NCI-H345 treated with DMSO at 0.1 percent for 48 hours (cell line): ENCODE data around the gene GAB1.
A peak's percentile ranks its signal among the peaks of the same experiment; 100 is the strongest.

ENCODE experiments used
- DNase-seq: peaks from one replicate; lab custom pipeline; 2025; ENCODE audit not compliant: unreplicated experiment; lab: John Stamatoyannopoulos, UW

Gene GAB1

GRCh38 chr4:143336781-143337599, at the start of gene GAB1:
Gene GAB1, plus strand, starts transcription at chr4:143336876. Its CDS starts 313 bp downstream, at chr4:143337189.
- peak; percentile 29 for DNase-seq

GRCh38 chr4:143287572-143287923, 49.1 kb upstream of the GAB1 start:
- DNase-seq = no peak

DNA sequence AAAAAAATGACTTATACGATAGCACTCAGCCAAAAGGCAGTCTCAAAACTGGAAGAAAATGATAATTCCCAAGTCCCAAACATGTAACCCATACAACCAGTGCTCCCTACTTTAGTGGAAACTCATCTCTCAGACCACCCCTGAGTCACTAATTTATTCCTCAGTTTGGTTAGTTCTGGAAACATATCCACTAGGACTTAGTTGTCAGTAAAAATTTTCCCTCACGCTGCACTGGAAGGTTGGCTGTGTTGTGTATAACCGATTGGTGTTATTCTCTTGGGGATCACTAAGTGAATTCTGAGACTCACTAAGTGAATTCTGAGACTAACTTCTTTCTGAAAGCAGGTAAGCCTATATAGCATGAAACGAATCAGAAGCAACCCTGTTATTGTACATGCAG, 48.5 kb upstream of the GAB1 start:
- DNase-seq = no peak

DNA sequence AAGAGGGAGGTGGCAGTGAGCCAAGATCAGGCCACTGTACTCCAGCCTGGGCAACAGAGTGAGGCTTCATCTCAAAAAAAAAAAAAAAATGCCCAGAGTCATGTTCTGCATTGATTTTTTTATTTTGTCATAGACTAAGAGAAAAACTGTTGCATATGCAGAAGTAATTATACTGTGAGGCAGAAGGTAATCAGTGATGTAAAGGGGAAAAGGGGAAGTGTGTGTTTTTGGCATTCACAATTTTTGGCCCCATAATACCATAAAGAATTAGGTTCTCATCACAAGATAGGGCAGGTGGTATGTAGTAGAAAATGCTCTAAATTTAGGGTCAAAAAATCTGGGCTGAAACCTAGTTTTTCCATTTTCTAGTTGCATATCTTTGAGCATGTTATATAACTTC, 47.3 kb upstream of the GAB1 start:
- no peak for DNase-seq

GRCh38 chr4:143291314-143291713, 45.4 kb upstream of the GAB1 start:
- DNase-seq = no peak

GRCh38 chr4:143292858-143293257, 43.8 kb upstream of the GAB1 start:
- DNase-seq = no peak

DNA sequence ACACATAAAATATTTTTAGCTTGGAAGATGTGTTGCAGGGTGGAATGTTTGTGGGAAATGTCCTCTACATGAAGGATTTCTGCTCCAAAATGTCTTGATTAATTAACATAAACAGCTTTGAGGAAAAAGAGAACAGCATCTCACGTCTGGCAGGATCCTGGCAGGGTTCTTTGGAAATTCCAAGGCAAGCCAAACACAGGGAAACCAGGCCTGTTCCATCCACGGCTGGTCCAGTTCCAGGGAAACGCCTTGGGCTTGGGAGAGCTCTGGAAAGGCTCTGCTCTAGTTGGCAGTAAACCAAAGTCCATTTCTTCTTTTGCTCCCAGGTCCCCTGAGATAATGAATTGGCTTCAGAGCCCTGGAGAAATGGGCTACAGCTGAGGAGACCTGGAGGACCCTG, 42.4 kb upstream of the GAB1 start:
- DNase-seq = no peak

GRCh38 chr4:143294710-143295275, 41.9 kb upstream of the GAB1 start:
- DNase-seq = no peak

- no peak for DNase-seq
Observed at GRCh38 chr4:143296397-143297067, 40.1 kb upstream of the GAB1 start.

- DNase-seq = no peak
Observed at GRCh38 chr4:143300860-143301259, 35.8 kb upstream of the GAB1 start.

DNA sequence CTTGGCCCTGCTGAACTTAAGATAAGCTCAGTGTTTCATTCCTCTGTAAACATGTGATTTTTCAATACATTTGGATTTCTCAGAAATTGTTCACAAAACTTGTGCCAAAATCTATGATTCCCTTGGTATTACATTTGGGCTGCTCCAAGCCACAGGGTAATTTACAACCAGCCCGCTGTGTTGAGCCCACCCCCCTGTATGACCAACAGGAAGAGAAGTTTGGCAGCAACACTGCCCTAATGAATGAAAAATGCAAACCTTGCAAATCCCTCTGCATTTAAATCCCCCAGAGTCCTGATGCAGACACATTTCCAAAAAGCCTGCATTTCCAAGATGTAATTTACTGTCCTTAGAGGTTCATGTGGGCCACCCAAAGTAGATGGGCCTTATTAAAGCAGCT, 34.1 kb upstream of the GAB1 start:
- no peak for DNase-seq

GRCh38 chr4:143306788-143307187, 29.9 kb upstream of the GAB1 start:
- DNase-seq = no peak

- no peak for DNase-seq
Observed at GRCh38 chr4:143307531-143307930, 29.1 kb upstream of the GAB1 start.

DNA sequence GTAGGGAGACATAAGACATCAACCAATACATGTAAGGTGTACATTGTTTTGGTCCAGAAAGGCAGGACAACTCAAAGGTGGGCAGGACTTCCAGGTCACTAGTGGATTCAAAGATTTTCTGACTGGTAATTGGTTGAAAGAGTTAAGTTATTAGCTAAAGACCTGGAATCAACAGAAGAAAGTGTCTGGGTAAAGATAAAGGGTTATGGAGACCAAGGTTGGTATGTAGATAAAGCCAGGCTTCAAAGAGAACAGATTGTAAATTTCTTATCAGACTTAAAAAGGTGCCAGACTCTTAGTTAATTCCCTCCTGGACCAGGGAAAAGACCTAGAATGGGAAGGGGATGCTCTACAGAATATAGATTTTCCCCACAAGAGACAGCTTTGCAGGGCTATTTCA, 28.3 kb upstream of the GAB1 start:
- DNase-seq = no peak

- DNase-seq = no peak
Observed at GRCh38 chr4:143311924-143312323, 24.8 kb upstream of the GAB1 start.

DNA sequence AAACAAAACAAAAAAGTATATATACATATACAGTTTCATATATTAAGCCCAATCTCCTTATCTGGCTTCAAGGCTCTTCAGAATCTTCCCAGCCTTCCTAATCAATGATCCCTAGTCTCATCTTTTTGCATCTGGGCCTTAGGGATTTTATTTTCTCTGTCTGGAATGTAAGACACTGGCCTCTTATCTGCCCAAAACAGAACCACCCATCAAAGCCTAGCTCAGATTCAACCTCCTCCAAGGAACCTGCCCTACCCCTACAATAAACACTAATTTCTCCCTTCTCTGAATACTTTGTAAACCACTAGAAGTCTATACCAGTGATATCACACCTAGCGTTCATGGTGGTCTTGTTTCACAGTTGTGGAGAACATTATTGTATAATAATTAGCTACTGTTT, 23.2 kb upstream of the GAB1 start:
- no peak for DNase-seq

GRCh38 chr4:143313996-143314395, 22.7 kb upstream of the GAB1 start:
- DNase-seq = no peak

DNA sequence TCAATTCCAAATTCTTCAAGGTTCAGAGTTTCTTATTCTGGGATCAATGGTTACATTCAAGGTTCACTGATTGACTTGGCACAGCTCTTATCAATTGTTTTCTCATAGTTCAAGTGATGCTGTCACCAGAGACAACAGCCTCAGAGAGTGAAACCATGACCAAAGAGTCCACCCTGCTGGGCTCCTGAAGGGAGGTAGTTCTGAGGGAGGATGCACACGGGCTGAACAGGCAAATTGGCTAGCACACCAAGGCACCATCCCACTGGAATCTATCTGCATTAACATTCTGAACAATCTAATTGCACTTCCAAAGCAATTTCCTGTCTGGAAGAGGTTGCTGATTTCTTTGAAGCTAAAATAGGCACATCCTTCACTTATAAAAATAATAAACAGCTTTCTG, 16.6 kb upstream of the GAB1 start:
- no peak for DNase-seq

DNA sequence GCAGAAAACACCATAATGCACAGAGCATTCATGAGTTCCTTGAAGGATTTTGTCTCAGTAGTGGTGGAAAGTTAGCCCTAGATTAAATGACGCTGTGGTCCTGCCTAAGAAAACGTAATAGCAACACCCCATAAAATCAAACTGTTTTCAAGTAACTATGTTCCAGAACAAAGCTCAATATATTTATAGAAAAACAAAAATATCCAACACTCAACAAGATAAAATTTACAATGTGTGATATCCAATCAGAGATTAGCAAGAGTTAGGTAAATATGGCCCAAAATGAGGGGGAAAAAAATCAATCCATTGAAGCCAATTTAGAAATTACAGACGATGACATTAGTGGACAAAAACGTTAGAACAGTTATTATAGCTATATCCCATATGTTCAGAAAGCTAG, 9.9 kb upstream of the GAB1 start:
- no peak for DNase-seq

DNA sequence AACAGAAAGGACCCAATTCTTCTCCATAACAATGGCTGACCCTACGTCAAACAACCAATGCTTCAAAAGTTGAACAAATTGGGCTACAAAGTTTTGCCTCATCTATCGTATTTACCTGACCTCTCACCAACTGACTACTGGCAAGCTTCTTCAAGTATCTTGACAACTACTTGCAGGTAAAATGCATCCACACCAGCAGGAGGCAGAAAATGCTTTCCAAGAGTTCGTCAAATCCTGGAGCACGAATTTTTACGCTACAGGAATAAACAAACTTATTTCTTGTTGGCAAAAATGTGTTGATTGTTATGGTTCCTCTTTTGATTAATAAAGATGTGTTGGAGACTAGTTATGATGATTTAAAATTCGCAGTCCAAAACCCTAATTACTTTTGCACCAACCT, 6.7 kb upstream of the GAB1 start:
- no peak for DNase-seq

- DNase-seq = peak; percentile 25
Observed at GRCh38 chr4:143335979-143336780, 496 bp upstream of the GAB1 start.
